HL-60 (cell line): ENCODE data around the gene CCDC39.

Source experiments
- DNase-seq, 2 experiments: peaks; one replicate each; pipeline ENCODE4 v3.0.0-alpha.2; 2010 to 2020; ENCODE audit warnings: low read depth in 1 of 2, low spot score in 1 of 2
- H3K27ac ChIP-seq: fragments of 250-450 bp; sonication (Bioruptor Pico); replicated peaks from 2 replicates; pipeline ENCODE4 v1.5.1; 2020; ENCODE audit warnings: mild to moderate bottlenecking, moderate library complexity
- H3K27me3 ChIP-seq: fragments of 250-450 bp; sonication (Bioruptor Pico); 2 replicates; pipeline ENCODE4 v1.5.1; 2021; ENCODE audit warnings: mild to moderate bottlenecking, moderate library complexity; ENCODE audit not compliant: insufficient read depth, poor library complexity, severe bottlenecking
- H3K4me3 ChIP-seq: replicated peaks from 2 replicates; pipeline ENCODE4 v1.5.1; 2011; ENCODE audit warnings: mild to moderate bottlenecking, control low read depth, low read length; ENCODE audit not compliant: insufficient read depth
- POLR2AphosphoS5 ChIP-seq: IDR thresholded peaks from 2 replicates; pipeline ENCODE4 v1.6.1; 2012; ENCODE audit warnings: low read depth
- REST ChIP-seq: IDR thresholded peaks from 2 replicates; pipeline ENCODE4 v1.6.1; 2012; ENCODE audit warnings: low read depth; ENCODE audit not compliant: insufficient replicate concordance

CCDC39 gene

GRCh38 chr3:180564676-180565075 lies 114.6 kb downstream of the CCDC39 start:
- Histone ChIP-seq H3K4me3 (no peak overlapping the region), H3K27me3 (no peaks in the 10 kb centered on the region), H3K27ac (no peak overlapping the region)
- no peak for DNase-seq
- no peak for TF ChIP-seq REST
- TF ChIP-seq POLR2AphosphoS5 = no peak
